Measurements from ENCODE around the gene QPRT. TPM values are rescaled to one million over a fixed set of nuclear protein-coding genes. Genes with fewer than 3 reads are reported as not detected.
"Not testable (repeated sequence)": the region's sequence is repeated elsewhere in the genome, so short reads cannot be mapped to it uniquely, and the experiment has no call there.

QPRT gene
- total RNA-seq, 2 donors from 2014 or later = 8.3 to 11.1 TPM

GRCh38 chr16:29663016-29663806 lies 15.8 kb upstream of the QPRT start, which contains the start of gene SPN:
Gene SPN (plus strand): TSS chr16:29663247. CDS start chr16:29663729, 482 bp downstream.
- Histone ChIP-seq H3K4me3 (peak within 1 kb of the TSS in 1 of 2 donors; percentile 1), H3K36me3 (no peaks in the 10 kb centered on the region), H3K9me3 (no peaks in the 10 kb centered on the region), H3K4me1 (replicated peaks) (no peaks in the 10 kb centered on the region), H3K27me3 (replicated peaks; ENCODE audit: insufficient read depth) (no peaks in the 10 kb centered on the region), H3K27ac (no peak within 1 kb of the TSS)
- no peak for DNase-seq (ENCODE audit: low spot score)
- TF ChIP-seq POLR2A (IDR thresholded peaks at IDR 0.05) = no peak
- no peak for TF ChIP-seq CTCF (IDR thresholded peaks at IDR 0.05)
- TF ChIP-seq POLR2AphosphoS5 (IDR thresholded peaks at IDR 0.05) = no peak
- intact Hi-C loops (cut with DNase I) = no loop called here
- 76% methylated on average over 18 of the region's 18 CpGs for WGBS

GRCh38 chr16:29663807-29664090 lies 15.2 kb upstream of the QPRT start:
- WGBS = 79% methylated on average over 3 of the region's 3 CpGs
- TF ChIP-seq CTCF (IDR thresholded peaks at IDR 0.05) (no peak), POLR2A (IDR thresholded peaks at IDR 0.05) (no peak), POLR2AphosphoS5 (IDR thresholded peaks at IDR 0.05) (no peak)
- H3K4me3 ChIP-seq = no peak overlapping the region
- no peaks in the 10 kb centered on the region for H3K9me3 ChIP-seq
- no peak for DNase-seq (ENCODE audit: low spot score)
- no peaks in the 10 kb centered on the region for H3K4me1 ChIP-seq (replicated peaks)
- no peak overlapping the region for H3K27ac ChIP-seq
- no peaks in the 10 kb centered on the region for H3K27me3 ChIP-seq (replicated peaks; ENCODE audit: insufficient read depth)
- H3K36me3 ChIP-seq = no peaks in the 10 kb centered on the region
- intact Hi-C loops (cut with DNase I) = no loop called here

GRCh38 chr16:29664091-29664921 lies 14.7 kb upstream of the QPRT start:
- intact Hi-C loops (cut with DNase I) = no loop called here
- TF ChIP-seq POLR2AphosphoS5 (IDR thresholded peaks at IDR 0.05) = no peak
- TF ChIP-seq CTCF (IDR thresholded peaks at IDR 0.05) = no peak
- no peak for TF ChIP-seq POLR2A (IDR thresholded peaks at IDR 0.05)
- no peak for DNase-seq (ENCODE audit: low spot score)
- H3K27me3 ChIP-seq (replicated peaks; ENCODE audit: insufficient read depth) = no peaks in the 10 kb centered on the region
- no peak overlapping the region for H3K27ac ChIP-seq
- 87% methylated on average over 30 of the region's 35 CpGs for WGBS
- H3K36me3 ChIP-seq = no peaks in the 10 kb centered on the region
- no peak overlapping the region for H3K4me3 ChIP-seq
- no peaks in the 10 kb centered on the region for H3K9me3 ChIP-seq
- no peaks in the 10 kb centered on the region for H3K4me1 ChIP-seq (replicated peaks)

GRCh38 chr16:29665294-29666077 lies 13.5 kb upstream of the QPRT start:
- Histone ChIP-seq H3K27ac (no peak overlapping the region), H3K9me3 (no peaks in the 10 kb centered on the region), H3K4me3 (no peak overlapping the region), H3K27me3 (replicated peaks; ENCODE audit: insufficient read depth) (no peaks in the 10 kb centered on the region), H3K4me1 (replicated peaks) (no peaks in the 10 kb centered on the region), H3K36me3 (no peaks in the 10 kb centered on the region)
- 76% methylated on average over 15 of the region's 15 CpGs for WGBS
- intact Hi-C loops (cut with DNase I) = no loop called here
- no peak for DNase-seq (ENCODE audit: low spot score)
- TF ChIP-seq POLR2A (IDR thresholded peaks at IDR 0.05) (no peak), CTCF (IDR thresholded peaks at IDR 0.05) (no peak), POLR2AphosphoS5 (IDR thresholded peaks at IDR 0.05) (no peak)

- H3K27ac ChIP-seq; intact Hi-C loops (cut with DNase I): not testable (repeated sequence)
These were observed 11.7 kb upstream of the QPRT start for GRCh38 chr16:29667322-29667610.

More at GRCh38 chr16:29667322-29667610, 11.7 kb upstream of the QPRT start:
- not testable (repeated sequence) for H3K4me3 ChIP-seq; H3K36me3 ChIP-seq; DNase-seq (ENCODE audit: low spot score); H3K9me3 ChIP-seq; H3K4me1 ChIP-seq (replicated peaks); H3K27me3 ChIP-seq (replicated peaks; ENCODE audit: insufficient read depth)
- 91% methylated on average over 6 of the region's 6 CpGs for WGBS
